HL-60/S4 (cell line): Measurements from ENCODE around the gene ARHGEF5.
"Not testable (repeated sequence)": the region's sequence is repeated elsewhere in the genome, so short reads cannot be mapped to it uniquely, and the experiment has no call there.

Experiments
- in situ Hi-C: fragments of 300-500 bp; cut with MboI; formaldehyde crosslinking; loops from 2 replicates; pipeline ENCODE4 v1.14.3; 2022; ENCODE audit warnings: low sequenced_read_pairs

Gene ARHGEF5

GRCh38 chr7:144418931-144419330 lies 63.7 kb downstream of the ARHGEF5 start:
- in situ Hi-C loops, result not testable (repeated sequence)

GRCh38 chr7:144427539-144427938 lies 72.3 kb downstream of the ARHGEF5 start:
- in situ Hi-C loops, result not testable (repeated sequence)

- in situ Hi-C loops, result no loop called here
Measured at GRCh38 chr7:144428431-144428830, 73.2 kb downstream of the ARHGEF5 start.
